SW 1271 (cell line): Measurements from ENCODE around the gene AQP6.

Experiments
- DNase-seq, 2 experiments: peaks; one replicate each; lab custom pipeline; 2025; lab: John Stamatoyannopoulos, UW

Gene AQP6

GRCh38 chr12:49972641-49973360 lies at the start of gene AQP6:
TSS of gene AQP6 (plus strand) at chr12:49972947. CDS start at chr12:49973174, 227 bp downstream.
- no peak for DNase-seq

GRCh38 chr12:49923035-49923644 lies 49.6 kb upstream of the AQP6 start:
- DNase-seq: no peak

- DNase-seq: no peak
Measured at GRCh38 chr12:49923880-49924556, 48.7 kb upstream of the AQP6 start.

GRCh38 chr12:49924628-49925246 lies 48.0 kb upstream of the AQP6 start:
- DNase-seq: no peak

- DNase-seq: no peak
Measured at GRCh38 chr12:49925433-49926204, 47.1 kb upstream of the AQP6 start.

- DNase-seq: no peak
Measured at GRCh38 chr12:49928471-49928870, 44.3 kb upstream of the AQP6 start.

- DNase-seq: no peak
Measured at GRCh38 chr12:49929581-49929980, 43.2 kb upstream of the AQP6 start.

GRCh38 chr12:49930515-49931288 lies 42.0 kb upstream of the AQP6 start:
- DNase-seq: peak in 1 of 2 experiments; percentile 13

- no peak for DNase-seq
Measured at GRCh38 chr12:49932023-49932422, 40.7 kb upstream of the AQP6 start.

- DNase-seq: no peak
Measured at GRCh38 chr12:49932533-49933130, 40.1 kb upstream of the AQP6 start.

GRCh38 chr12:49933796-49934195 lies 39.0 kb upstream of the AQP6 start:
- no peak for DNase-seq

GRCh38 chr12:49934505-49934904 lies 38.2 kb upstream of the AQP6 start:
- no peak for DNase-seq

- DNase-seq: no peak
Measured at GRCh38 chr12:49936925-49937324, 35.8 kb upstream of the AQP6 start.

- DNase-seq: no peak
Measured at GRCh38 chr12:49937639-49938300, 35.0 kb upstream of the AQP6 start.

GRCh38 chr12:49939307-49939706 lies 33.4 kb upstream of the AQP6 start:
- DNase-seq: no peak

GRCh38 chr12:49939707-49940106 lies 33.0 kb upstream of the AQP6 start:
- DNase-seq: no peak

- no peak for DNase-seq
Measured at GRCh38 chr12:49941556-49942511, 30.9 kb upstream of the AQP6 start.

- DNase-seq: no peak
Measured at GRCh38 chr12:49942512-49942893, 30.2 kb upstream of the AQP6 start.
